Endothelial cell of umbilical vein (primary cell): Measurements from ENCODE around the gene SORCS2. TPM values are rescaled to one million over a fixed set of nuclear protein-coding genes. Genes with fewer than 3 reads are reported as not detected.

Source experiments
- BruUV-seq: library from RNA; stranded (reverse); fragments of 400-500 nt; replicated peaks from 2 replicates; lab custom pipeline; 2021; lab: Mats Ljungman, UMichigan
- CTCF ChIA-PET: fragments of 300-600, 350-600 bp; sonication (Branson Sonifier 250); formaldehyde crosslinking; loops from one replicate; lab custom pipeline; 2021; ENCODE audit warnings: antibody characterized with exemption, inconsistent platforms; lab: Charles Lee
- POLR2A ChIA-PET: fragments of 300-600, 350-600 bp; sonication (Branson Sonifier 250); formaldehyde crosslinking; loops from one replicate; lab custom pipeline; 2021; ENCODE audit warnings: antibody characterized with exemption, inconsistent platforms; lab: Charles Lee
- DNase-seq: peaks from one replicate; pipeline ENCODE4 v3.0.0-alpha.2; 2011; ENCODE audit warnings: low read depth, low spot score
- FAIRE-seq: peaks from 2 replicates; lab custom pipeline; 2011; peaks lifted over from hg19 to GRCh38; lab: Jason Lieb, UNC
- H2AFZ ChIP-seq: 2 replicates; pipeline ENCODE4 v1.6.0; 2012; ENCODE audit warnings: low read depth, low read length, control low read depth, inconsistent platforms
- H3K27ac ChIP-seq: 2 replicates; pipeline ENCODE4 v1.5.1; 2011; ENCODE audit warnings: low read depth, mild to moderate bottlenecking, control low read depth, low read length, moderate library complexity; ENCODE audit not compliant: insufficient read depth
- H3K27me3 ChIP-seq, 2 experiments: 2 replicates each; pipeline versions ENCODE4 v1.6.0 to v1.6.1; 2011; ENCODE audit warnings: low read length in 2 of 2, mixed read lengths in 1 of 2; ENCODE audit not compliant: control insufficient read depth in 2 of 2, insufficient read depth in 2 of 2
- H3K36me3 ChIP-seq, 2 experiments: 2 replicates in 1 of 2; 3 replicates in 1 of 2; pipeline ENCODE4 v1.5.1; 2011; ENCODE audit warnings: low read length in 2 of 2, mild to moderate bottlenecking in 1 of 2, moderate library complexity in 1 of 2; ENCODE audit not compliant: control insufficient read depth in 2 of 2, insufficient read depth in 2 of 2; ENCODE audit errors: extremely low read depth in 1 of 2
- H3K4me1 ChIP-seq: 3 replicates; pipeline ENCODE4 v1.5.1; 2011; ENCODE audit warnings: mild to moderate bottlenecking, low read length; ENCODE audit not compliant: control insufficient read depth, insufficient read depth; ENCODE audit errors: extremely low read depth
- H3K4me2 ChIP-seq: 2 replicates; pipeline ENCODE4 v1.6.1; 2011; ENCODE audit warnings: low read length, control low read depth, mixed read lengths; ENCODE audit not compliant: insufficient read depth
- H3K4me3 ChIP-seq, 3 experiments: fragments of 200-600 bp in 1 of 3; sonication (generic), shearing (Covaris generic) in 1 of 3; replicated peaks in 1 of 3; 2 replicates each; pipeline ENCODE4 v1.5.1; 2011 to 2016; ENCODE audit warnings: control low read depth in 3 of 3, low read length in 3 of 3, mild to moderate bottlenecking in 2 of 3, inconsistent platforms in 1 of 3, low read depth in 1 of 3, moderate library complexity in 1 of 3; ENCODE audit not compliant: insufficient read depth in 1 of 3
- H3K79me2 ChIP-seq: 2 replicates; pipeline ENCODE4 v1.6.0; 2012; ENCODE audit warnings: low read length, inconsistent platforms; ENCODE audit not compliant: control insufficient read depth, insufficient read depth
- H3K9ac ChIP-seq: replicated peaks from 2 replicates; pipeline ENCODE3; 2011; ENCODE audit warnings: low read length, control low read depth; ENCODE audit not compliant: insufficient read depth; ENCODE audit errors: extremely low read depth
- H3K9me1 ChIP-seq: replicated peaks from 3 replicates; pipeline ENCODE4 v1.6.0; 2011; ENCODE audit warnings: mild to moderate bottlenecking, low read length; ENCODE audit not compliant: control insufficient read depth, insufficient read depth; ENCODE audit errors: extremely low read depth
- H3K9me3 ChIP-seq: replicated peaks from 2 replicates; pipeline ENCODE4 v1.5.1; 2012; ENCODE audit warnings: low read length, inconsistent platforms; ENCODE audit not compliant: control insufficient read depth, insufficient read depth
- H4K20me1 ChIP-seq: replicated peaks from 2 replicates; pipeline ENCODE3; 2011; ENCODE audit warnings: mild to moderate bottlenecking, low read length; ENCODE audit not compliant: control insufficient read depth, insufficient read depth; ENCODE audit errors: extremely low read depth
- GATA2 ChIP-seq: IDR thresholded peaks from 2 replicates; pipeline ENCODE4 v1.7.0; 2011; ENCODE audit warnings: low read depth, mild to moderate bottlenecking, moderate library complexity, mixed read lengths, low read length; ENCODE audit not compliant: insufficient read length, insufficient read depth
- JUN ChIP-seq: IDR thresholded peaks from 2 replicates; pipeline ENCODE4 v1.6.1; 2011; ENCODE audit warnings: borderline replicate concordance, low read depth; ENCODE audit not compliant: insufficient read length, insufficient read depth
- POLR2A ChIP-seq: IDR thresholded peaks from 2 replicates; pipeline ENCODE4 v1.6.1; 2012; ENCODE audit warnings: low read depth, mild to moderate bottlenecking, control low read depth, low read length
- POLR2AphosphoS5 ChIP-seq: IDR thresholded peaks from 2 replicates; pipeline ENCODE4 v1.6.1; 2012; ENCODE audit warnings: low read depth, mild to moderate bottlenecking, control low read depth, low read length, moderate library complexity; ENCODE audit not compliant: insufficient read depth
- dilution Hi-C: fragments of 300-500 bp; cut with MboI; formaldehyde crosslinking; loops from one replicate; pipeline ENCODE4 v1.15.0; 2019; ENCODE audit warnings: low sequenced_read_pairs; ENCODE audit not compliant: extremely low pct_ligation_motif_present
- intact Hi-C: fragments of 100-400 bp; cut with micrococcal nuclease; formaldehyde crosslinking; loops from one replicate; pipeline ENCODE4 v1.10.0; 2022
- polyA plus RNA-seq, 4 experiments: library from polyadenylated mRNA; depleted of rRNA in 3 of 4; stranded (reverse) in 3 of 4; unstranded in 1 of 4; fragments of >200 nt; gene quantifications; 2 replicates each; pipeline versions ENCODE4 v1.2.1 to v1.2.3, GENCODE V29; 2011 to 2012; ENCODE audit warnings: missing spikeins in 1 of 4
- total RNA-seq: library from RNA; stranded (reverse); gene quantifications from 2 replicates; pipeline ENCODE4 v1.2.3, GENCODE V29; 2021
- TF ChIP-seq, protein P1 (sequence below): IDR thresholded peaks from 2 replicates; pipeline ENCODE4 v1.6.1; 2011; ENCODE audit not compliant: insufficient read depth, insufficient read length
- TF ChIP-seq, protein P2 (sequence below), 2 donors: IDR thresholded peaks; 1 replicate in 1 of 2; 2 replicates in 1 of 2; pipeline ENCODE4 v1.5.1; 2011; ENCODE audit warnings: low read length in 2 of 2, mild to moderate bottlenecking in 2 of 2, moderate library complexity in 2 of 2, control low read depth in 1 of 2, inconsistent platforms in 1 of 2, low read depth in 1 of 2; ENCODE audit not compliant: insufficient read depth in 1 of 2; ENCODE audit errors: extremely low read depth in 1 of 2

The SORCS2 gene
- total and polyA plus RNA-seq, 2 donors (not counting 3 experiments of a cell fraction or from before 2014, with no cell fraction given): not detected

DNA sequence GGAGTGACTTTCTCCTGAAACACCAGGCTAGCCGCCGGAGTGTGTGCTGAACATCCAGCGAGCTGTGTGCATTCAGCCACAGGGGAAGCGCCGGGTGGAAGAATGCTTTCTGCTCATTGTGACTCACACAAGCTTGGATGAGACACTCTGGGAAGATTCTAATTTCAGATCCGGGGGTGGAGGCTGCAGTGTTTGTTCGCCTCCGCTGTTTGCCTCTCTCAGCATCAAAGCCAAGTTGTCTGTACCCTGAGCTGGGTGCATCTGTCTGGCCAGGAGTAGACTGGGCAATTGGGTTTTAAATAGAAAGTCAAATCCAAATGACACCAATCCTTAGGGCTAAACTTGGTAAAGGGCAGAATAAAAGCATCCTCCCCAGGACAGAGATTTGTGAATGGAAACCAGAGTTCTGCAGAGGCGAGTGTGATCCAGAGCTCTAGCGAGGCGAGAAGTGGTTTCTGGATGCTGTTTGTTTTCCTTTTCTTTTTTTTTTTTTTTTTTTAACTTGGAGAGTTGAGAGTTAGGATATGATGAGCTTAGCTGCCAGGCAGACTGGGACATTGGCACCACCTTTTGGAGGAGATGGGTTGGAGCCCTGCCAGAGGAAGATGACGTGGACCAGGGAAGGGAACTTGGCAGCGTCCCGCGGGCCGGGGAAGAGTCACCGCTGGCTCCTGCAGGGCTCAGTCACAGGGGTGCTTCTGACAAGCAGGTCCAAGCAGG lies 438.4 kb downstream of the SORCS2 start:
- Histone ChIP-seq H3K4me1 (peaks cover 23% of the 10 kb centered on the region), H3K36me3 (no peaks in the 10 kb centered on the region), H3K27ac (peak overlapping the region; percentile 48), H4K20me1 (no peaks in the 10 kb centered on the region), H3K4me2 (peak overlapping the region; percentile 52), H3K79me2 (no peaks in the 10 kb centered on the region), H3K9me3 (no peaks in the 10 kb centered on the region), H3K9me1 (no peaks in the 10 kb centered on the region), H3K27me3 (peaks cover 2 to 5% of the 10 kb centered on the region in 2 experiments), H3K4me3 (no peak overlapping the region), H2AFZ (no peak overlapping the region), H3K9ac (no peak overlapping the region)
- POLR2A ChIA-PET: no interaction called here
- DNase-seq: no peak
- TF ChIP-seq POLR2A: no peak
- no peak for TF ChIP-seq POLR2AphosphoS5
- TF ChIP-seq, protein P1, sequence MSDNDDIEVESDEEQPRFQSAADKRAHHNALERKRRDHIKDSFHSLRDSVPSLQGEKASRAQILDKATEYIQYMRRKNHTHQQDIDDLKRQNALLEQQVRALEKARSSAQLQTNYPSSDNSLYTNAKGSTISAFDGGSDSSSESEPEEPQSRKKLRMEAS: no peak
- TF ChIP-seq JUN: no peak
- TF ChIP-seq GATA2: no peak
- TF ChIP-seq, protein P2, sequence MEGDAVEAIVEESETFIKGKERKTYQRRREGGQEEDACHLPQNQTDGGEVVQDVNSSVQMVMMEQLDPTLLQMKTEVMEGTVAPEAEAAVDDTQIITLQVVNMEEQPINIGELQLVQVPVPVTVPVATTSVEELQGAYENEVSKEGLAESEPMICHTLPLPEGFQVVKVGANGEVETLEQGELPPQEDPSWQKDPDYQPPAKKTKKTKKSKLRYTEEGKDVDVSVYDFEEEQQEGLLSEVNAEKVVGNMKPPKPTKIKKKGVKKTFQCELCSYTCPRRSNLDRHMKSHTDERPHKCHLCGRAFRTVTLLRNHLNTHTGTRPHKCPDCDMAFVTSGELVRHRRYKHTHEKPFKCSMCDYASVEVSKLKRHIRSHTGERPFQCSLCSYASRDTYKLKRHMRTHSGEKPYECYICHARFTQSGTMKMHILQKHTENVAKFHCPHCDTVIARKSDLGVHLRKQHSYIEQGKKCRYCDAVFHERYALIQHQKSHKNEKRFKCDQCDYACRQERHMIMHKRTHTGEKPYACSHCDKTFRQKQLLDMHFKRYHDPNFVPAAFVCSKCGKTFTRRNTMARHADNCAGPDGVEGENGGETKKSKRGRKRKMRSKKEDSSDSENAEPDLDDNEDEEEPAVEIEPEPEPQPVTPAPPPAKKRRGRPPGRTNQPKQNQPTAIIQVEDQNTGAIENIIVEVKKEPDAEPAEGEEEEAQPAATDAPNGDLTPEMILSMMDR (IDR thresholded peaks at IDR 0.05; ENCODE audit: extremely low read depth in 1 of 2, insufficient read depth in 1 of 2, low read depth in 1 of 2, low read length in 2 of 2): no peak
- dilution Hi-C loops: no loop called here
- peak; percentile 85 for FAIRE-seq
- intact Hi-C loops: no loop called here
- BruUV-seq: no TSS peak
- CTCF ChIA-PET: interaction anchor here (0.7 to 0.9 kb wide), 2 partner anchors 14 to 16 kb away, joined by 3 read pairs; no protein-coding TSS in a partner anchor
